Measurements from ENCODE around the gene NIPBL.

NIPBL gene

DNA sequence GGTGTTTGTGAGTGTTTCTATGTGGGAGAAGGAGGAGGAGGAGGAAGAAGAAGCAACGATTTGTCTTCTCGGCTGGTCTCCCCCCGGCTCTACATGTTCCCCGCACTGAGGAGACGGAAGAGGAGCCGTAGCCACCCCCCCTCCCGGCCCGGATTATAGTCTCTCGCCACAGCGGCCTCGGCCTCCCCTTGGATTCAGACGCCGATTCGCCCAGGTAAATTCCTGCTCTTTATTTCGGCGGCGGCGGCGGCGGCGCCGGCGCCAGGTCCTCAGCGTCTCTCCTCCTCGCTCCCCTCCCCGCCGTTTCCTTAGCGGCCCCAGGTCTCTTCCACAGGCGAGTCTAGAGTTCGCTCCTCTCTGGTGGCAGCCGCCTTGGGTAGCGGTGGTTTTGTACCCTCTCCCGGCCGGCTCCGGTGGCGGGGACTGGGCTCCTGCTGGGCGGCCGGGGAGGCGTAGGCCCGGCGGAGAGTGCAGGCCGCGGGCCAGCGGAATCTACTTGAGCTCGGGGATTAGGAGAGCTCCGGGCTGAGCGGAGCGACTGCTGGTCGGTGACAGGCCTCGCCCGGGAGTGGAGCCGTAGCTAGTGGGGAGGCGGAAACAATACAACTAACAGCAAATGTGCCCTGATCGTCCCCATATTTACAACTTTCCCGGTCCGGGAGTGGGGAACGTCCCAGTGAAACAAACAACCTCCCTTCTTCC lies 547 bp downstream of the NIPBL start:
- no peaks in the 10 kb centered on the region for H3K36me3 ChIP-seq (ENCODE audit: insufficient read depth, low read length)
- H2AFZ ChIP-seq (ENCODE audit: low read length), result no peak overlapping the region
- peaks cover 68% of the 10 kb centered on the region for H3K4me1 ChIP-seq (ENCODE audit: insufficient read depth, low read length, severe bottlenecking)

GRCh38 chr5:36877667-36878391 lies 1.3 kb downstream of the NIPBL start:
- Histone ChIP-seq H3F3A (ENCODE audit: insufficient read depth, low read length) (no peaks in the 10 kb centered on the region), H3K9me2 (ENCODE audit: low read depth, low read length) (no peaks in the 10 kb centered on the region), H3K36me3 (ENCODE audit: insufficient read depth, low read length) (no peaks in the 10 kb centered on the region), H2AFZ (ENCODE audit: low read length) (no peak overlapping the region), H3K4me3 (ENCODE audit: low read depth, low read length, poor library complexity, severe bottlenecking) (peak overlapping the region; percentile 90), H4K20me1 (ENCODE audit: insufficient read depth, low read length) (peaks cover 13% of the 10 kb centered on the region), H3K4me1 (ENCODE audit: insufficient read depth, low read length, severe bottlenecking) (peaks cover 69% of the 10 kb centered on the region), H3K79me2 (ENCODE audit: insufficient read depth, low read length) (peaks cover 93% of the 10 kb centered on the region), H3K4me2 (ENCODE audit: low read length) (peak overlapping the region; percentile 88), H3K9me3 (ENCODE audit: low read length) (no peaks in the 10 kb centered on the region), H3K27me3 (ENCODE audit: insufficient read depth, low read length) (no peaks in the 10 kb centered on the region), H3K27ac (ENCODE audit: low read depth, low read length, poor library complexity, severe bottlenecking) (peak overlapping the region; percentile 85), H3K9ac (ENCODE audit: low read length) (peak overlapping the region; percentile 93)
- TF ChIP-seq EZH2 (IDR thresholded peaks at IDR 0.05; ENCODE audit: borderline replicate concordance, low read length), result no peak
- TF ChIP-seq, protein P1, sequence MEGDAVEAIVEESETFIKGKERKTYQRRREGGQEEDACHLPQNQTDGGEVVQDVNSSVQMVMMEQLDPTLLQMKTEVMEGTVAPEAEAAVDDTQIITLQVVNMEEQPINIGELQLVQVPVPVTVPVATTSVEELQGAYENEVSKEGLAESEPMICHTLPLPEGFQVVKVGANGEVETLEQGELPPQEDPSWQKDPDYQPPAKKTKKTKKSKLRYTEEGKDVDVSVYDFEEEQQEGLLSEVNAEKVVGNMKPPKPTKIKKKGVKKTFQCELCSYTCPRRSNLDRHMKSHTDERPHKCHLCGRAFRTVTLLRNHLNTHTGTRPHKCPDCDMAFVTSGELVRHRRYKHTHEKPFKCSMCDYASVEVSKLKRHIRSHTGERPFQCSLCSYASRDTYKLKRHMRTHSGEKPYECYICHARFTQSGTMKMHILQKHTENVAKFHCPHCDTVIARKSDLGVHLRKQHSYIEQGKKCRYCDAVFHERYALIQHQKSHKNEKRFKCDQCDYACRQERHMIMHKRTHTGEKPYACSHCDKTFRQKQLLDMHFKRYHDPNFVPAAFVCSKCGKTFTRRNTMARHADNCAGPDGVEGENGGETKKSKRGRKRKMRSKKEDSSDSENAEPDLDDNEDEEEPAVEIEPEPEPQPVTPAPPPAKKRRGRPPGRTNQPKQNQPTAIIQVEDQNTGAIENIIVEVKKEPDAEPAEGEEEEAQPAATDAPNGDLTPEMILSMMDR (IDR thresholded peaks at IDR 0.05; ENCODE audit: low read length), result no peak

More for the DNA sequence above, 547 bp downstream of the NIPBL start:
- H3K27me3 ChIP-seq (ENCODE audit: insufficient read depth, low read length), result no peaks in the 10 kb centered on the region
- H3K27ac ChIP-seq (ENCODE audit: low read depth, low read length, poor library complexity, severe bottlenecking), result peak overlapping the region; percentile 85
- H3K9me3 ChIP-seq (ENCODE audit: low read length), result no peaks in the 10 kb centered on the region
- H3K4me3 ChIP-seq (ENCODE audit: low read depth, low read length, poor library complexity, severe bottlenecking), result peak overlapping the region; percentile 90
- no peaks in the 10 kb centered on the region for H3F3A ChIP-seq (ENCODE audit: insufficient read depth, low read length)
- TF ChIP-seq, protein P1 (IDR thresholded peaks at IDR 0.05; ENCODE audit: low read length), result no peak
- no peak for TF ChIP-seq EZH2 (IDR thresholded peaks at IDR 0.05; ENCODE audit: borderline replicate concordance, low read length)
- H3K9ac ChIP-seq (ENCODE audit: low read length), result peak overlapping the region; percentile 93
- H3K4me2 ChIP-seq (ENCODE audit: low read length), result peak overlapping the region; percentile 88
- peaks cover 13% of the 10 kb centered on the region for H4K20me1 ChIP-seq (ENCODE audit: insufficient read depth, low read length)
- H3K79me2 ChIP-seq (ENCODE audit: insufficient read depth, low read length), result peaks cover 90% of the 10 kb centered on the region
- no peaks in the 10 kb centered on the region for H3K9me2 ChIP-seq (ENCODE audit: low read depth, low read length)

DNA sequence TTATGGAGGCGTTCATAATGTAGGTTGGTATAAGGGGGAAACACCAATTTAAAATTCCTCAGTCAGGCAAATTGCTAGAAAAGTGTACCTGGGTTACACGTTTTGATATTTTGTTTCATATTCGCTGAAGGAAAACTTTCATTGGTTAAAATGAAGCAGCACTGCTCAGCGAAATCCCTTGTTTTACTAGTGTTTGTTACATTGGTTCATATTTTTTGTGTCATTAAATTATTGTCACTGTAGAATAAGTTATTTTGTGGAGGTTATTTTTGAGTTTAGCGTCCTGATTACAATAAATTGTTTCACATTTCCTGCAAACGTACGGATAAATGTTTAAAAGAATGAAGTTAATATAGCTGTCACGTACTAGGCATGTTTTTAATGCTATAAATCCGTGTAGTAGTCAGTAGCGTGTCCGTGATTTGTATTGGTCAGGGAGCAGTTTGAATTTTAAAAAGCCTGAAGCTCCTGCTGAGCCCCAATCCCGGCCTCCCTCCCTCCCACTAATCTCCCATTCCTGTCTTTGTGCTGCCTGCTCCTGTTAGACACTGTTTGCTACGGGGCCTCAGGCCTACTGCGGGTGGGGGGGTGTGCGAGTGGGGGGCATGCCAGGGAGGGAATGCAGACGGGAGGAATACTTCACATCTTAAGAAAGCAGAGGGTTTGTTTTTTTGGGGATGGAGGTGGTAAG lies 2.0 kb downstream of the NIPBL start:
- H3K4me2 ChIP-seq (ENCODE audit: low read length), result peak overlapping the region; percentile 88
- H4K20me1 ChIP-seq (ENCODE audit: insufficient read depth, low read length), result peaks cover 13% of the 10 kb centered on the region
- H3K9me3 ChIP-seq (ENCODE audit: low read length), result no peaks in the 10 kb centered on the region
- no peaks in the 10 kb centered on the region for H3K27me3 ChIP-seq (ENCODE audit: insufficient read depth, low read length)
- H2AFZ ChIP-seq (ENCODE audit: low read length), result no peak overlapping the region
- peaks cover 64% of the 10 kb centered on the region for H3K4me1 ChIP-seq (ENCODE audit: insufficient read depth, low read length, severe bottlenecking)
- H3K9me2 ChIP-seq (ENCODE audit: low read depth, low read length), result no peaks in the 10 kb centered on the region
- H3K27ac ChIP-seq (ENCODE audit: low read depth, low read length, poor library complexity, severe bottlenecking), result no peak overlapping the region
- no peaks in the 10 kb centered on the region for H3F3A ChIP-seq (ENCODE audit: insufficient read depth, low read length)
- H3K36me3 ChIP-seq (ENCODE audit: insufficient read depth, low read length), result no peaks in the 10 kb centered on the region
- TF ChIP-seq, protein P1 (IDR thresholded peaks at IDR 0.05; ENCODE audit: low read length), result no peak
- no peak for TF ChIP-seq EZH2 (IDR thresholded peaks at IDR 0.05; ENCODE audit: borderline replicate concordance, low read length)
- H3K9ac ChIP-seq (ENCODE audit: low read length), result peak overlapping the region; percentile 93
- H3K4me3 ChIP-seq (ENCODE audit: low read depth, low read length, poor library complexity, severe bottlenecking), result peak overlapping the region; percentile 90
- H3K79me2 ChIP-seq (ENCODE audit: insufficient read depth, low read length), result peaks cover 93% of the 10 kb centered on the region
